ENCODE data around the gene PLPP4.
"Not testable (repeated sequence)": the region's sequence is repeated elsewhere in the genome, so short reads cannot be mapped to it uniquely, and the experiment has no call there.

- not testable (repeated sequence) for TF ChIP-seq CTCF (IDR thresholded peaks at IDR 0.05); EP300 (IDR thresholded peaks at IDR 0.05; ENCODE audit: low read depth); POLR2A (IDR thresholded peaks at IDR 0.05)
Measured at GRCh38 chr10:120504227-120504626, 47.2 kb downstream of the PLPP4 start.

Data from transverse colon (tissue), 3 donors.